GM19035 (cell line): ENCODE data around the gene RAP1A.
"Not testable (repeated sequence)": the region's sequence is repeated elsewhere in the genome, so short reads cannot be mapped to it uniquely, and the experiment has no call there.

Source experiments
- ATAC-seq: cut with Tn5 transposase; IDR thresholded peaks from one replicate; pipeline ENCODE4 v1.9.1; 2021; ENCODE audit not compliant: unreplicated experiment

The RAP1A gene

GRCh38 chr1:111734856-111735255, 115.3 kb downstream of the RAP1A start:
- no peak for ATAC-seq

- ATAC-seq: no peak
Measured at GRCh38 chr1:111735321-111735720, 115.7 kb downstream of the RAP1A start.

GRCh38 chr1:111735858-111736544, 116.4 kb downstream of the RAP1A start:
- ATAC-seq: no peak

GRCh38 chr1:111736548-111737215, 117.1 kb downstream of the RAP1A start:
- ATAC-seq: no peak

GRCh38 chr1:111737216-111738132, 117.9 kb downstream of the RAP1A start:
- no peak for ATAC-seq

- no peak for ATAC-seq
Measured at GRCh38 chr1:111738133-111738435, 118.5 kb downstream of the RAP1A start.

- ATAC-seq: peak; percentile 49
Measured at GRCh38 chr1:111738436-111739193, 119.0 kb downstream of the RAP1A start.

GRCh38 chr1:111739194-111739924, 119.8 kb downstream of the RAP1A start, which contains the start of gene INKA2:
Gene INKA2, minus strand, starts transcription at chr1:111739395. Its CDS starts 153 bp downstream, at chr1:111739242.
- ATAC-seq: peak; percentile 87

GRCh38 chr1:111739925-111740765, 120.6 kb downstream of the RAP1A start:
- ATAC-seq: no peak

- ATAC-seq: not testable (repeated sequence)
Measured at GRCh38 chr1:111742292-111742691, 122.7 kb downstream of the RAP1A start.

- ATAC-seq: no peak
Measured at GRCh38 chr1:111742938-111743549, 123.5 kb downstream of the RAP1A start.

GRCh38 chr1:111743679-111744101, 124.1 kb downstream of the RAP1A start:
- no peak for ATAC-seq

- no peak for ATAC-seq
Measured at GRCh38 chr1:111745675-111746613, 126.4 kb downstream of the RAP1A start.

- ATAC-seq: no peak
Measured at GRCh38 chr1:111746614-111746999, 127.0 kb downstream of the RAP1A start.

GRCh38 chr1:111747282-111747734, 127.7 kb downstream of the RAP1A start:
- no peak for ATAC-seq

GRCh38 chr1:111747947-111748346, 128.4 kb downstream of the RAP1A start:
- no peak for ATAC-seq

- no peak for ATAC-seq
Measured at GRCh38 chr1:111749628-111750027, 130.0 kb downstream of the RAP1A start.

GRCh38 chr1:111750856-111751255, 131.3 kb downstream of the RAP1A start:
- ATAC-seq: no peak
